WTC11 (cell line): ENCODE measurements around the gene DRD2. TPM values are rescaled to one million over a fixed set of nuclear protein-coding genes. Genes with fewer than 3 reads are reported as not detected.

Source experiments
- ATAC-seq: fragments of 200-7000 bp; cut with Tn5 transposase; 2 replicates; pipeline ENCODE4 v1.10.0; 2021; ENCODE audit warnings: mild to moderate bottlenecking, moderate library complexity
- CTCF ChIA-PET: fragments of 300-600 bp; sonication (Branson Sonifier 250); formaldehyde crosslinking; loops from one replicate; lab custom pipeline; 2021; ENCODE audit warnings: antibody characterized with exemption; lab: Charles Lee
- POLR2A ChIA-PET: fragments of 350-600 bp; sonication (Branson Sonifier 250); formaldehyde crosslinking; loops from one replicate; lab custom pipeline; 2021; ENCODE audit warnings: antibody characterized with exemption; lab: Charles Lee
- DNase-seq: peaks from one replicate; pipeline ENCODE4 v3.0.0; 2021; ENCODE audit warnings: low spot score
- H3K27ac Mint-ChIP-seq: 2 replicates; pipeline ENCODE4 v1.8.0; 2021; ENCODE audit warnings: mixed read lengths
- H3K27me3 Mint-ChIP-seq: 2 replicates; pipeline ENCODE4 v1.8.0; 2021; ENCODE audit warnings: low read depth, mild to moderate bottlenecking, moderate library complexity, mixed read lengths
- H3K36me3 Mint-ChIP-seq: 2 replicates; pipeline ENCODE4 v1.8.0; 2021; ENCODE audit warnings: mixed read lengths
- H3K4me1 Mint-ChIP-seq: 2 replicates; pipeline ENCODE4 v1.8.0; 2022; ENCODE audit warnings: mixed read lengths
- H3K4me3 Mint-ChIP-seq: 2 replicates; pipeline ENCODE4 v1.8.0; 2021; ENCODE audit warnings: mild to moderate bottlenecking, moderate library complexity, mixed read lengths
- H3K9me3 Mint-ChIP-seq: 2 replicates; pipeline ENCODE4 v1.8.0; 2021; ENCODE audit warnings: mixed read lengths
- AR ChIP-seq: fragments of 250-450 bp; sonication (Bioruptor Pico); IDR thresholded peaks from 2 replicates; pipeline ENCODE4 v1.9.0; 2021; ENCODE audit warnings: mild to moderate bottlenecking
- ATF6 ChIP-seq: sonication (generic); formaldehyde crosslinking; IDR thresholded peaks from 2 replicates; pipeline ENCODE4 v1.8.1; 2023; ENCODE audit warnings: mild to moderate bottlenecking, missing genetic modification reagents
- ERG ChIP-seq: fragments of 250-450 bp; sonication (Bioruptor Pico); IDR thresholded peaks from 2 replicates; pipeline ENCODE4 v1.8.0; 2021; ENCODE audit warnings: mild to moderate bottlenecking
- FOXK1 ChIP-seq: sonication (generic); formaldehyde crosslinking; IDR thresholded peaks from 2 replicates; pipeline ENCODE4 v1.8.0; 2022; ENCODE audit warnings: mild to moderate bottlenecking, moderate library complexity, missing genetic modification reagents
- GABPB1 ChIP-seq: sonication (generic); formaldehyde crosslinking; IDR thresholded peaks from 2 replicates; pipeline ENCODE4 v1.8.1; 2023; ENCODE audit warnings: mild to moderate bottlenecking, missing genetic modification reagents
- IRF1 ChIP-seq: sonication (generic); formaldehyde crosslinking; IDR thresholded peaks from 2 replicates; pipeline ENCODE4 v1.8.0; 2023; ENCODE audit warnings: missing genetic modification reagents
- MAX ChIP-seq: sonication (generic); formaldehyde crosslinking; IDR thresholded peaks from 2 replicates; pipeline ENCODE4 v1.8.0; 2022; ENCODE audit warnings: mild to moderate bottlenecking, missing genetic modification reagents
- PREB ChIP-seq: sonication (generic); formaldehyde crosslinking; IDR thresholded peaks from 2 replicates; pipeline ENCODE4 v1.8.1; 2022; ENCODE audit warnings: mild to moderate bottlenecking, missing genetic modification reagents, moderate library complexity, borderline replicate concordance
- ZBTB21 ChIP-seq: sonication (generic); formaldehyde crosslinking; IDR thresholded peaks from 2 replicates; pipeline ENCODE4 v1.8.1; 2023; ENCODE audit warnings: mild to moderate bottlenecking, missing genetic modification reagents, borderline replicate concordance
- ZMAT4 ChIP-seq: fragments of 250-450 bp; sonication (Bioruptor Pico); IDR thresholded peaks from 2 replicates; pipeline ENCODE4 v1.9.0; 2021; ENCODE audit warnings: mild to moderate bottlenecking
- ZNF396 ChIP-seq: fragments of 250-450 bp; sonication (Bioruptor Pico); IDR thresholded peaks from 2 replicates; pipeline ENCODE4 v1.8.0; 2021; ENCODE audit warnings: mild to moderate bottlenecking, moderate library complexity, borderline replicate concordance
- microRNA-seq: library from miRNA; unstranded; fragments of <30 nt; microRNA quantifications from one replicate; pipeline ENCODE4 v1.2.0, GENCODE V29; 2022; ENCODE audit warnings: borderline number of aligned reads
- total RNA-seq: library from RNA; stranded (reverse); gene quantifications from 3 replicates; pipeline ENCODE4 v1.2.3, GENCODE V29; 2021

DRD2 gene
- total RNA-seq, 1 experiment from 2014 or later = 0.20 TPM

- ChIA-PET POLR2A (no interaction called here), CTCF (no interaction called here)
- Mint-ChIP-seq H3K27me3 (no peaks in the 10 kb centered on the region), H3K4me1 (peaks cover 9% of the 10 kb centered on the region), H3K27ac (no peak overlapping the region), H3K36me3 (no peaks in the 10 kb centered on the region), H3K4me3 (no peak overlapping the region), H3K9me3 (no peaks in the 10 kb centered on the region)
- ATAC-seq (no peak), DNase-seq (no peak)
- TF ChIP-seq ZMAT4 (CRISPR knock-in tag) (no peak), MAX (CRISPR knock-in tag) (no peak), IRF1 (CRISPR knock-in tag) (no peak), AR (CRISPR knock-in tag) (no peak), ZBTB21 (CRISPR knock-in tag) (no peak), ZNF396 (no peak), PREB (CRISPR knock-in tag) (no peak), ATF6 (CRISPR knock-in tag) (no peak), FOXK1 (CRISPR knock-in tag) (no peak), GABPB1 (CRISPR knock-in tag) (no peak), ERG (CRISPR knock-in tag) (no peak)
These were observed 111.8 kb downstream of the DRD2 start for GRCh38 chr11:113363406-113363805.

Small RNA genes lying within 50 kb of the gene (microRNA-seq; reads per million reads assigned to microRNA genes)
- gene MIR4301 = not detected

Other genes starting within 250 kb of the DRD2 start
- 7.6 to 11.5 TPM (median 10.9 TPM) in 3 replicates for gene TTC12, start 160.8 kb downstream of the DRD2 start, total RNA-seq
- gene ANKK1, start 87.6 kb downstream of the DRD2 start, total RNA-seq = 0.09 to 0.15 TPM in 2 of 3 replicates, not detected in the other
- gene TMPRSS5, start 230.9 kb upstream of the DRD2 start, total RNA-seq = 0.85 to 1.7 TPM (median 1.1 TPM) in 3 replicates